HCT116 (cell line): ENCODE data around the gene OR8J3.

Experiments
- ATF3 ChIP-seq: IDR thresholded peaks from 2 replicates; pipeline ENCODE4 v1.6.1; 2012
- CTCF ChIP-seq, 3 experiments: fragments of 200-600 bp in 1 of 3; sonication (generic) in 1 of 3; IDR thresholded peaks in 2 of 3; conservative IDR thresholded peaks in 1 of 3; 2 replicates each; pipeline ENCODE4 v1.5.1; 2012 to 2017; ENCODE audit warnings: low read depth in 2 of 3, low read length in 2 of 3, antibody characterized with exemption in 1 of 3, borderline replicate concordance in 1 of 3, control low read depth in 1 of 3, mild to moderate bottlenecking in 1 of 3, mixed read lengths in 1 of 3, mixed run types in 1 of 3, moderate library complexity in 1 of 3; ENCODE audit not compliant: insufficient read depth in 1 of 3
- EZH2 ChIP-seq: fragments of 200-600 bp; sonication (generic); IDR thresholded peaks from 2 replicates; pipeline ENCODE4 v1.6.1; 2017; ENCODE audit warnings: antibody characterized with exemption, mixed run types
- JUND ChIP-seq: IDR thresholded peaks from 2 replicates; pipeline ENCODE4 v1.6.1; 2012
- MAX ChIP-seq: IDR thresholded peaks from 2 replicates; pipeline ENCODE4 v1.6.1; 2012
- POLR2A ChIP-seq: IDR thresholded peaks from 2 replicates; pipeline ENCODE4 v1.7.0; 2011; ENCODE audit warnings: borderline replicate concordance; ENCODE audit not compliant: insufficient read depth, insufficient read length; ENCODE audit errors: extremely low read depth
- POLR2AphosphoS5 ChIP-seq: IDR thresholded peaks from 2 replicates; pipeline ENCODE4 v1.6.1; 2011; ENCODE audit warnings: mild to moderate bottlenecking, low read depth, low read length, moderate library complexity
- REST ChIP-seq: IDR thresholded peaks from 2 replicates; pipeline ENCODE4 v1.6.1; 2012; ENCODE audit warnings: low read depth
- SIN3A ChIP-seq: IDR thresholded peaks from 2 replicates; pipeline ENCODE4 v1.6.1; 2012; ENCODE audit warnings: low read depth
- SP1 ChIP-seq: IDR thresholded peaks from 2 replicates; pipeline ENCODE4 v1.6.1; 2012; ENCODE audit warnings: low read depth
- ZFX ChIP-seq: fragments of 450-650 bp; IDR thresholded peaks from 2 replicates; pipeline ENCODE4 v1.6.1; 2017

GRCh38 chr11:56089697-56090096 is 50.3 kb downstream of the OR8J3 start:
- TF ChIP-seq CTCF (IDR thresholded peaks at IDR 0.05 in 2 of 3, conservative IDR thresholded peaks at IDR 0.05 in 1 of 3; ENCODE audit: borderline replicate concordance in 1 of 3, insufficient read depth in 1 of 3, low read depth in 2 of 3, low read length in 2 of 3) = no peak
- no peak for TF ChIP-seq EZH2
- no peak for TF ChIP-seq ZFX
- TF ChIP-seq SP1 = no peak
- no peak for TF ChIP-seq SIN3A
- TF ChIP-seq ATF3 = no peak
- TF ChIP-seq JUND = no peak
- no peak for TF ChIP-seq REST
- TF ChIP-seq POLR2A = no peak
- no peak for TF ChIP-seq MAX
- TF ChIP-seq POLR2AphosphoS5 = no peak
